ENCODE data around the gene PARD3. TPM values are rescaled to one million over a fixed set of nuclear protein-coding genes. Genes with fewer than 3 reads are reported as not detected.
A peak's percentile ranks its signal among the peaks of the same experiment; 100 is the strongest.

The PARD3 gene
- total and polyA plus RNA-seq, 12 donors, result 17.0 to 93.8 (median 47.3) TPM

- DNase-seq, result peak in 2 of 7 donors; percentile 14 to 17
- TF ChIP-seq POLR2A (IDR thresholded peaks at IDR 0.05) (no peak), CTCF (IDR thresholded peaks at IDR 0.05) (no peak)
- Histone ChIP-seq H3K36me3 (replicated peaks in 1 of 2) (no peaks in the 10 kb centered on the region), H3K4me1 (replicated peaks in 1 of 2) (peaks cover 28 to 42% of the 10 kb centered on the region in 2 donors), H3K4me3 (no peak overlapping the region), H3K9me3 (replicated peaks in 1 of 3) (no peaks in the 10 kb centered on the region), H3K27me3 (no peaks in the 10 kb centered on the region), H3K27ac (no peak overlapping the region)
- intact Hi-C loops (cut with DNase I), result no loop called here
- WGBS, 4 donors, result 65 to 75% (median 70%) methylated on average over 3 of the region's 3 CpGs
Measured at GRCh38 chr10:34288634-34289033, 526.5 kb downstream of the PARD3 start.

- 47 to 76% (median 67%) methylated on average over 3 of the region's 3 CpGs for WGBS, 4 donors
- DNase-seq, result peak; percentile 41 to 71 (median 62)
- intact Hi-C loops (cut with DNase I), result no loop called here
Measured at GRCh38 chr10:34286136-34286739, 528.9 kb downstream of the PARD3 start.

GRCh38 chr10:34281661-34282582 is 533.2 kb downstream of the PARD3 start:
- no peak for TF ChIP-seq CTCF (IDR thresholded peaks at IDR 0.05)
- no peak for TF ChIP-seq POLR2A (IDR thresholded peaks at IDR 0.05)
- no peaks in the 10 kb centered on the region for H3K36me3 ChIP-seq (replicated peaks in 1 of 2)
- H3K4me3 ChIP-seq, result no peak overlapping the region
- no peak for DNase-seq
- no peaks in the 10 kb centered on the region for H3K9me3 ChIP-seq (replicated peaks in 1 of 3)
- H3K4me1 ChIP-seq (replicated peaks in 1 of 2), result peaks cover 25 to 29% of the 10 kb centered on the region in 2 donors
- WGBS, 4 donors, result 84 to 94% (median 86%) methylated on average over 3 of the region's 3 CpGs
- H3K27ac ChIP-seq, result peak overlapping the region in 3 of 5 donors; percentile 71 to 85 (median 82)
- intact Hi-C loops (cut with DNase I), result no loop called here
- H3K27me3 ChIP-seq, result no peaks in the 10 kb centered on the region

More at GRCh38 chr10:34286136-34286739, 528.9 kb downstream of the PARD3 start:
- Histone ChIP-seq H3K4me3 (no peak overlapping the region), H3K27ac (peak overlapping the region in 3 of 5 donors; percentile 5 to 40 (median 13)), H3K9me3 (replicated peaks in 1 of 3) (no peaks in the 10 kb centered on the region), H3K4me1 (replicated peaks in 1 of 2) (peaks cover 13 to 33% of the 10 kb centered on the region in 2 donors), H3K36me3 (replicated peaks in 1 of 2) (no peaks in the 10 kb centered on the region), H3K27me3 (no peaks in the 10 kb centered on the region)
- TF ChIP-seq POLR2A (IDR thresholded peaks at IDR 0.05), result no peak
- no peak for TF ChIP-seq CTCF (IDR thresholded peaks at IDR 0.05)

- Histone ChIP-seq H3K4me3 (no peak overlapping the region), H3K36me3 (replicated peaks in 1 of 2) (no peaks in the 10 kb centered on the region), H3K4me1 (replicated peaks in 1 of 2) (peaks cover 17 to 29% of the 10 kb centered on the region in 2 donors), H3K27ac (peak overlapping the region; percentile 23 to 85 (median 71)), H3K9me3 (replicated peaks in 1 of 3) (no peaks in the 10 kb centered on the region), H3K27me3 (no peaks in the 10 kb centered on the region)
- WGBS, 4 donors, result 55 to 62% (median 61%) methylated on average over 11 of the region's 11 CpGs
- TF ChIP-seq CTCF (IDR thresholded peaks at IDR 0.05) (no peak), POLR2A (IDR thresholded peaks at IDR 0.05) (peak in 1 of 2 donors; percentile 59)
- peak; percentile 46 to 82 (median 71) for DNase-seq
- intact Hi-C loops (cut with DNase I), result no loop called here
Measured at GRCh38 chr10:34280599-34281374, 534.3 kb downstream of the PARD3 start.
